Measurements from ENCODE around the gene TMEM11.

TMEM11 gene

DNA sequence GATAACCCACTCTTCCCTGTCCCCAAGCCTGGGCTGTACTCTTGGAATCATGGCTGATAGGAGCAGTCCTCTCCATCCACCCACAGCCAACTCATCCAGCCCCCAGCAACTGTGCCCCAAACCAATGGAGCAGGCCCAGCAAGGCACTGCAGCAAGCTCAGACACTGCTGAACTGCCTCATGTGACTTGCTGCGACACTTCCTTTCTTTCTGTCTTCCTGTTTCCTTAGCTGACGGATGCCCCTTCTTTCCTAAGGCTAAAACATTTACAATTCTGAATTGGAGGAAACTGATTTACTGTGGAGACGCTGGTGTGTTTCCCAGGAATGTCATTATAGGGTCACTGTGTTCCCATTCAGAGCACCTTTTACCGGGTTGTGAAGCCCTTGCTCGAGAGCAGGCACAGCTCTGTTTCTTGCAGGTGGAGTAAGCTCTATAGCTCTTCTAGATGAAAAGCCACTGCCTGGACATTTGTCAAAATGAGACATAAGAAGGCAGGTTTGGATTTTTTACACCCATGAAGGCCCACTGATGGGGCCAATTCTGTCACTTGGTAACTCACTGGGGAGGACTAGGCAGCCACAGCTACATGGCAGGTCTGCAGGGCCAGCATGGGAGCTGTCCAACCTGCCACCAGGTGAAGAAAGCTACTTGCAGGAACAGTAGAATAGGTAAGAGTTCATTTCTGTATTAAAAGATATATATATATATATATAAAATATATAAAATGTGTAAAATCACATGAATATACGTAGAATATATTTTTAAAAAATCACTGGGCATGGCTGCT lies 27.4 kb downstream of the TMEM11 start:
- DNase-seq (ENCODE audit: low read depth in 2 of 2) = no peak

DNA sequence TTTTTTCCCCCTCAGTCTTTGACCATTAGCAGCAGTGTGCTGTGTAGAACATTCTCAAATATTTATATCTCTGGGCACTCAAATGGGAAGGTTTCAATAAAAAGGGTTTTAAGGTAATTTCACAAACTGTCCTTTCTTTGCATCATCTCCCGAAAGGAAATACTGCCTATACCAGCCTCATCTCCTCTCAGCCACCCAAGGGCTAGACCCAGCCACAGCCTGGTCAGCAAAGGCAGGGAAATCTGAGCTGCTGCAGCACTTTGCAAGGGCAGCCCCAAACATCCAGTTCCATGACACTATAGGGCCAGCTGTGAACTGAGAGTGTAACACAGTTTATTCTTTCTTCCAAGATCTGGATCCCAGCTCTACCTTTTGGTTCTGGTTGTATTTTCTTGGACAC lies 28.9 kb downstream of the TMEM11 start:
- DNase-seq (ENCODE audit: low read depth in 2 of 2) = no peak

DNA sequence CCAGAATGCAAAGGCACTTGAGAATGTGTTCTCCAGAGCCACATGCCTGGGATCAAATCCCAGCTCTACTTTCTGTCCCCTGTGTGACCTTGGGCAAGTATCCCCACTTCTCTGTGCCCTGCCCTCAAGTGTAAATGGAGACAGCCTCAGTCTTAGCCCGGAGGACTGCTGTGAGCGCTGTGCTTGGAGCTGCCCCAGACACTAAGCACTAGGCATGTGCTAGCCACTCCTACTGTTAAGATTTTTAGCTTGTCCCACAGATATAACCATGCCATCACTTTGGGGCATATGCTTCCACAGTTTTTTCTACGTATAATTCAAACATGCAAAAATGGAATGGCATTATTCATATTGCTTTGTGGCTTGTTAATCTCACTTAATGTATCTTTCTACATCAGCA lies 29.4 kb downstream of the TMEM11 start:
- no peak for DNase-seq (ENCODE audit: low read depth in 2 of 2)

DNA sequence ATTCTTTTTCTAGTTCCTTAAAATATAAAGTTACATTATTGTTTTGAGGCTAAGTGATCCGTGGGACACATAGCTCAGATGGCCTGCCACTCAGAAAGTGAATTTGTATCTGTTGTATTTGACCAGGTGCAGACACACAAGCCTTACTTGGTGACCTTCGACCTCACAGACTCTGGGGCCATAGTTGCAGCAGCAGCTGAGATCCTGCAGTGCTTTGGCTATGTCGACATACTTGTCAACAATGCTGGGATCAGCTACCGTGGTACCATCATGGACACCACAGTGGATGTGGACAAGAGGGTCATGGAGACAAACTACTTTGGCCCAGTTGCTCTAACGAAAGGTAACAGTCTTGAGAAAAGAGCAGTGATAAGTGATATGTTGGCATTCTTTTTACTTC lies 30.5 kb downstream of the TMEM11 start:
- DNase-seq (ENCODE audit: low read depth in 2 of 2) = no peak

DNA sequence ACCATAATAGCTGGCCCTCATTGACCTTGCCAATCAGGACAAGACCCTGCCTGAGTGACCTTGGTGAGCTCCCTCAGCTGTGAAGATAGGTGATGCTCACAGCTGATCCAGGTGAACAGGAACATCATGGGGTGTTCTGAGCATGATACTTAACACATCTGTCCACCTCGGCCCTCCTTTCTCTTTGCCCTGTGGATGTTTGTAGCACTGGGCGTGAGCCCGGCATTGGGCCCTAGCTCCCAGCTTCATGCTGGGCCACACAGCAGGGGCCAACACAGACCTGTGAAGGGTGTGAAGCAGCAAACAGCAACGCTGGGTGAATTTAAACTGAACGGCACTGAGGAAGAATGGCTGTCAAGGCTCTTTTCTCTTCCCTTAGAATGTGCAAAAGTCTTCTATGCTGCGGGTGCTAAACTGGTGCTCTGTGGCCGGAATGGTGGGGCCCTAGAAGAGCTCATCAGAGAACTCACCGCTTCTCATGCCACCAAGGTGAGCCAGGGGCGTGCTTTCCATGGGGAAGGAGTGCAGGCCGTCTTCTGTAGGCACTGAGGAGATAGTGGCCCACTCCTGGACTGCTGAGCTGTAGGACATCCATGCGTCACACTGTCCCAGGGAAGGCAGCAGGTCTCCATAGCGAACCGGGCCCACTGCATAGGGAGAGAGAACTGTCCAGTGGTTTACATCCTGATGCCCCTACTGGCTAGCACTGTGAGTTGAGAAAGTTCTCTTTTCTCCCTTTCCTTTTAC lies 35.9 kb downstream of the TMEM11 start:
- no peak for DNase-seq (ENCODE audit: low read depth in 2 of 2)

DNA sequence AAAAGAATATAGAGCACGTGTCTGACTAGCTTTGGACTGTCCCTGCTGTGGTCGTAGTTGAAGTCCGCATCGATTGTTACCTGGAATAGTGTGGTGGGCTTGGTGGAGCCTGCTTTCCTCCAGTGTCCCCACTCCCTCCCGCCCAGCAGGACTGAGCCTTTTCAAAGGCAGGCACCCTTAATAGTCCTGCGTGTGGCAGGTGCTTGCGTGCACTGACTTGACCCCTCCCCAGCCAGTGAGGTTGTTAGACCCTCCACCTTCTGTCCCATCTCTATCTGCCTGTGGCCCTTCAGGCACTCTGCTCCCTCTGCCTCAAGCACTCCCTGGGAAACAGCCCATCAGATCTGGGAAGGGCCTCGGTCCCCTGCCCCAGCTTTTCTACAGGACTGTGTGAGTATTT lies 36.6 kb downstream of the TMEM11 start:
- no peak for DNase-seq (ENCODE audit: low read depth in 2 of 2)

DNA sequence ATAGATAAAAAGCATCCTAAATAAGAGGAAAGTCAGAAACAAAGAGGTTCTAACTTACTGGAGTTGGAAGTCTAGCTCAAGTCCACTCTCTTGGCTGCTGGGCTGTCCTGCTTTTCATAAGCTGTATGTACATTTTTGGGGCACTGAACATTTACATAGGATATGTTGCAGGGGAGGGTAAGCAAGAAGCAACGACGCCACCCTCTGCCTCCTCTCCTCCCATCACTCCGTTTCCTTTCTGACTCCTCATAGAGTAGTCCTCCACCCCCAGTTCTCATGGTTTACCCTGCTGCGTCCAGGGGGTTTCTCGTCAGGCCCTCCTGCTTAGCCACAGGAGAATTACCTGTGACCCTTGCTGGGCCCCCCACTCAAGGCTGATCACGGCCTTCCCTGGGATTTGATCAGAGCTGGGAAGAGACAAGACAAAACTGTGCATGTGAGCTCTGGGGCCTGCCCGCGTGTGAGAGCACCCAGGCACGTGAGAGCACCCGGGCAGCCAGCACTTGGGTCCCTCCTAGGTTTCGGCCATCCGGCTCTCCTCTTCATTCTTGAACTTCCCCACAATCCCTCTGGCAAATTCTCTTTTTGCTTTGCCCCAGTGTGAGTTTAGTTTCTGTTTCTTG lies 37.1 kb downstream of the TMEM11 start:
- DNase-seq (ENCODE audit: low read depth in 2 of 2) = no peak

DNA sequence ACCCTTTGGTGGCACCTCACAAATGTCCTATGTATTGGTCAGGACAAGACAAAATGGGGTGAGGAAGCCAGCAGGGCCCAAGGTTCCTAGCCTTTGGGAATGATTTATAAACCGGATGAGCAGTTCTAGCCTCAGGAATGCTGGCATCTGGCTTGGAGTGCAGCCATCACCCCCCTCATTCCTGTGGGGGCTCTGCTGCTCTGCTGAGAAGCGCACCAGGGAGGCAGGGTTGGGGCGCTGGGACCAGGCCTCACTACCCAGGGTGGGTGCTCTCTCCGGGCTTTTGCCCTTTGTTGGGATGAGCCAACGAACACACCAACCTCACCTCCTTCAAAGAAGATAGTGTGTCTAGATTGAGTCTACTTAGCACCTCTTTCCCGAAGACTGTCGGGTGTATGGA lies 39.2 kb downstream of the TMEM11 start:
- no peak for DNase-seq (ENCODE audit: low read depth in 2 of 2)

DNA sequence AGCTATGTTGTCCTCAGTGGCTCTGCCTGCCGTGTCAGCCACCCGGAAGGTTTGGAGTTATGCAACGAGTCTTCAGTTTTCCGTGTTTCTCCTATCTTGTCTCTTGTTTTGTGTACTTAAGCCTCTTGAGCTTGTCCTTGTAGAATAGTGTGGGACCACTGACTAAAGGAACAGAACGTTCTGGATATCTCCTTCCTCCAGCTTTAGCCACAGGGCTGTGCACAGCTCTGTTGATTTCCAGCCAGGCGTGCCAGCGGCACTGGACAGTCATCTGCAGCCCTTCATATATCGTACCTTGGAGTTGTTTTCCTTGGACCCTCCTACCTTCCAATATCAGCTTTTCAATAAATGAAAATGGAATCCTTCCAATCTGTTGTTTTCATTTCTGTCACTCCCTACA lies 39.8 kb downstream of the TMEM11 start:
- no peak for DNase-seq (ENCODE audit: low read depth in 2 of 2)

DNA sequence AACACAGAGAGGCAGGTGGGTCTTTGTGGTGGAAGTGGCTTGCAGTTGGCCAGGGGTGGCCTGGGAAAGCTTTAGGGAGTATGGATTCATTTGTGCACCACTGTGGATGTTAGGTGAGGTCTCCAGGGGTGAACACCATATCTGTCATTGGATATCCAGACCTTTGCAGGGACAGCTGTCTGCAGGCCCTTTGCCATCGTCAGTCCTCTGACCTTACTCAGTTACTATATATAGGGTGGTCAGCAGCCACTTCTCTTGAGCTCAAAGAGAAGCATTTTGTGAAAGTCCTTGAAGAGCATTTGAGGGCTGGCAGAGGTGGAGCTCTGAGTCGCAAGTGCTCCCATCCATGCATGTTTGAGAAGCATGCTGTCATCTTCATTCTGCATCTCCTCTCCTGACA lies 40.4 kb downstream of the TMEM11 start:
- DNase-seq (ENCODE audit: low read depth in 2 of 2) = no peak

DNA sequence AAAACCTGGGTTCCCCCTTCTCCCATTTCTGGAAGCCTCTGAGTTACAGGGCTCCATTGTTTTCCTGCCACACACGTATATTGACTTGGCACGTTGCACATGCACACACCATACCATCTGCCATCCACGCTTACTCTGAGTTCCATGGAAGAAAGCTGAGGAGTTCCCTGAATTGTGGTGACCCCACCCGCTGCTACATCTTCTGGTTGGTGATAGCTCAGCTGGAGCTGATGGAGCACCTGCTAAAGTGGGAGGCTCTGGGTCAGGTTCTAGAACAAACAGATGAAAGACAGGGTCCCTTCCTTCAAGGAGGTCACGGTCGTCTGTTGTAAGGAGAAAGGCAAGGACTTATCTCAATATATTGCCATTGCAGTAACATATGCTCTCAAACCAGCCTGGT lies 41.1 kb downstream of the TMEM11 start:
- DNase-seq (ENCODE audit: low read depth in 2 of 2) = no peak

DNA sequence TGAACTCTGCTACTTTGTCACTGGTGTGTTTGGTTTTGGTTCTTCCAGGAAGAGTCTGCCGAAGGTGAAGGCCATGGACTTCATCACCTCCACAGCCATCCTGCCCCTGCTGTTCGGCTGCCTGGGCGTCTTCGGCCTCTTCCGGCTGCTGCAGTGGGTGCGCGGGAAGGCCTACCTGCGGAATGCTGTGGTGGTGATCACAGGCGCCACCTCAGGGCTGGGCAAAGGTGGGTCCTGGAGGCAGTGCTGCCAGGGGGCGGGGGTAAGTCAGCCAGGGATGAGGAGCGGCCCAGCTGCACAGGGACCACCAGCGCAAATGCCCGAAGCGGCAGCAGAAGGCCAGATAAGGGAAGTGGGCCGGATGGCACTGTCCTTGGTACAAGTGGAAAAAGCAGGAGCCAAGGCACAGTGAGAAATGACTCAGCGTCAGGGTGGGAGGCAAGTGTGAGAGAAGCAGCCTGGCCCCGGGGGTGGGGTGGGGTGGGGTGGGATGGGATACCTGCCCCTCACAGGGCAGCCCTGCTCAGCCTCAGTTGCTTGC lies 41.9 kb downstream of the TMEM11 start:
- no peak for DNase-seq (ENCODE audit: low read depth in 2 of 2)

DNA sequence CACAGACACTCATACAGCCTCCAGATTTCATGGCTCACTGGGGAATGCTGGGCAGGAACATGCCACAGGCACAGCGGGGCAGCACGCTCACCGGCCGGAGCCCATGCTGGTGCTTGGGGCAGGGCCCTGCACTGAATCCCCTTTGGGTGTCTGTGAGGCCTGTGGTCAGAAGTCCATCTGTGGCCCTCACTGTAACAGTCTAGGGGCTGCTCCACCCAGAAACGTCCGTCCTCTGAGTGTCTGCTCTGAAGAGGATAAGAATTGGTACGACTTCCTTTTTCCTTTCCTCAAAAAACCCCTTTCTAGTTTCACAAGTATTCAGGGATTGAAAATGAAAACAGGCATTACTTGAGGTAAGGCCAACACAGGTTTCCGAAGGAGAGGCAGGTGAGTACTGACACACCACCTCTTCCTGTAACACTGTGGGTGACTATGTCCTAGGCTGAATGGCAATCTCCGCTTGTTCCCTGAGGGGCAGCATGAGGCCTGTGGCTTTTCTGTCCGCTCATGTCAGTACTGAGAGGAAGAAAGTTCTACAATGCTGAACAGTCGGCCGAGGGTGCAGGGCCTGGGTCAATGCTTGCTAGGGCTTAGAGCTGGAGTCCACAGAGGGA lies 42.5 kb downstream of the TMEM11 start:
- no peak for DNase-seq (ENCODE audit: low read depth in 2 of 2)

DNA sequence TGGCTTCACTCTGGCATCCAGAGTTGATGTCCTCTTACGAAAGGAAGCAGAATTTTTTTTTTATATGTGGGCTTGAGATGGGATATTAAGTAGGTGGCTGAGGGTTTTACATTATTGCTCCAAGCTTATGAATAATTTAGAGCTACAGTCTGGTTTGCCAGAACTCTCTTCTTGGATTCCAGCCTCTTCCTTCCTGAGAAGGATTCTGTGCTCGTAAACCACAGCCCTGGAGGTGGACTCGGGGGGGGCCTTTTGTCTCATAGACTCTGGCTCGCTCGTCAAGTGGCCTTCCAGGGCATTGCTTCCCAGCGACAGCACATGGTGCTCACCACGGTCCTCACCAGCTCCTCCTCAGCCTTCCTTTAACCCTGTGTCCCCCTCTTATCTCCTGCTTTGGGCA lies 43.2 kb downstream of the TMEM11 start:
- no peak for DNase-seq (ENCODE audit: low read depth in 2 of 2)

DNA sequence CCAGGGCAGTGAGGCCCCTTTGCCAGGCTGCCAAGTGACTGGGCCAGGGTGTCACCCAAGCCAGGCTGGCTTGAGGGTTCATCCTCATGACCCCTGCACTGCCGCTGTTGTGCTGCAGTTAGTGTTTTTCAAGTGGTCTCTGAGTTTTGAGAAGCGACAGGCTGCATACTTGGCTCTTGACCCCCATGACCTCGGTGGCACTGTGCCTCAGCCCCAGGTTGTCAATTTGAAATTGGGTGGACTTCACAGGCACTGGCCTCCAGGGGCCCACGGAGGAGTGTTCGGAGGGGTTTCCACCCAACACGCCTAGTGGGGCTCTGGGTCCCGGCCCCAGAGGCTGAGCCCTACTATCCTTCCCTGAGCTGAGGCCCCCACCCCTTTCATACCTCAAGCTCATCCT lies 44.5 kb downstream of the TMEM11 start:
- no peak for DNase-seq (ENCODE audit: low read depth in 2 of 2)

DNA sequence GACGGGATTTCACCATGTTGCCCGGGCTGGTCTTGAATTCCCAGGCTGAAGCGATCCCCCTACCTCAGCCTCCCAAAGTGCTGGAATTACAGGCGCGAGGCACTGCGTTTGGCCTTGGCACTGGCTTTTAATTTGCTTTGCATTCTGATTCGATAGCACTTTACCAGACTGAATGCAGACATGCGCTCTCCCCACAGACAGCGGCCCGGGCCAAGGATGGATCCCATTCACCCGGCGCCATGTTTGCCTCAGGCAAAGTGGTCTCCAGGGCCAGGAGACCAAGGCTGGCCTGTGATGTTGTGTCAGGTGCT lies 45.5 kb downstream of the TMEM11 start:
- no peak for DNase-seq (ENCODE audit: low read depth in 2 of 2)

DNA sequence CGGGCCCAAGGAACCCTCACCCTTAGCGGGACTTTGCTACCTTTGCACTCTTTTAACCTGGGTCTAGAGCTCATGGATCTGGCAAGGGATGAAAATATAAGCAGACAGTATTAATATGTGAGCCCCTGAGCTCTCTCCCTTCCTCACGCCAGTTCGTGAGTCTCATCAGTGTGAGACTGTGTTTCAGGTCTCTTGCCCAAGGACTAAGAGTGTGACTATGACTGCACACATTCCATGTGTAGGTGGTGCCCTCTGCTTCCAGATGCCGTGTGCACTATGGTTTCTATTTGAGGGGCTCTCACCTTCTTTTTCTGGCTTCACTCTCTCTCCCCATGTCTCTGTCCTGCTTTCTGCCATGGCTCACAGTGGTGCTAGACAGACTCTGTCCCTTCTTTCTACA lies 46.7 kb downstream of the TMEM11 start:
- DNase-seq (ENCODE audit: low read depth in 2 of 2) = no peak

DNA sequence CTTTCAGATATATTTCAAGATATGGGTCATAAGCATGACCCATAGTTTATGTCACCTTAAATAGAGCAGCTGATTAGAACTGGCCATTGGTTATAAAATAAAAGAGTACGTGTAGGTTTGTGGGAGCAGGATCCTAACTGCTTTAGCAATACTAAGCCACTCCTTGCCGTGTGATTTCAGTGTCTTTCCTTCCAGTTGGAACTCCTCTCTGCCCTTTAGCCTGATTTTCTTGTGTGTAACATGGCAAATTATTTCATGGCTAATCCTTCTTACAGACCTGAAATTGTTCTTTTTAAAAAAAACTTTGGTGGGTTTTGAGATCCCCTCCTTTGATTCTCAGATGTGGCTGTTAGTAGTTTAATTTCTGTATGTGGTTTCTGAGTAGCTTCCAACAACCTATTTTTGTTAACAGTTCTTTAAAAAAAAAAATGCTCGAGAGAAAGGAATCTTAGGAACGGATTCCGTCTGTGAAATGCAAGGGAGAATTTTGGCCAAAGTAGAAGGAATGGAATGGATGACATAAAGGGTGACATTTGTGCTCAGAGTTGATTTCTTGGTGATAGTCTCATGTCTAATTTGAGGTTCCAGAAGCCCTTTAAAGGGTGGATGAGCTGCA lies 47.3 kb downstream of the TMEM11 start:
- DNase-seq (ENCODE audit: low read depth in 2 of 2) = no peak

DNA sequence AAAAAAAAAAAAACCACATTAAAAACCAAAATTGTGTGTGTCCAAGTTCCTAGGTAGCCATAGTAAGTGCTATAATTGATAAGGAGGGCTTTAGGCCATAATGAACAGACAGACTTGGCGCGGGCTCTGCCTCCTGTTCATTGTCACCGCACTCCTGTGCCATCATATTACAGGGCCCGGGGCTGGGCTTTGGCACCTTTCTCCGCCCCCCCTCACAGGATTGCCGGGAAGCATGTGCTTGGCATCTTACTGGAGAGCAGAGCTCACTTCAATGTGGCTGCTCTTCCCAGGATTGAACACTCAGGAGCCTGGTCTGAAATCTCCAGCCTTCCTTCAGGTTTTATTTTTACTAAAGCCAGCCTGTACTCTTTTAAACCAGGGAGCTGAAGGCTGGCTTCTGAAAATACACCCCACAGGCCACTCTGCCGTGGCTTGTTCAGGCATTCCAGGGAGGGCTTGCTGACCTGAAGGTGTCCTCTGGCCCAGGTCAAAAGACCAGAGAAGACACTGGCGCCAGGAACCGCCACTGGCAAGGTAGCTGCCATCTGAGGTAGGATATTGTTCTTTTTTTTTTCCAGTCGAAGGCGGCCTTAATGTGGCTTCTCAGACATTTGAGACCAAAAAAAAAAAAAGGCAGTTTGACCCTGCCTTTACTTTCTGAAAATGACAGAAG lies 47.9 kb downstream of the TMEM11 start:
- DNase-seq (ENCODE audit: low read depth in 2 of 2) = no peak

DNA sequence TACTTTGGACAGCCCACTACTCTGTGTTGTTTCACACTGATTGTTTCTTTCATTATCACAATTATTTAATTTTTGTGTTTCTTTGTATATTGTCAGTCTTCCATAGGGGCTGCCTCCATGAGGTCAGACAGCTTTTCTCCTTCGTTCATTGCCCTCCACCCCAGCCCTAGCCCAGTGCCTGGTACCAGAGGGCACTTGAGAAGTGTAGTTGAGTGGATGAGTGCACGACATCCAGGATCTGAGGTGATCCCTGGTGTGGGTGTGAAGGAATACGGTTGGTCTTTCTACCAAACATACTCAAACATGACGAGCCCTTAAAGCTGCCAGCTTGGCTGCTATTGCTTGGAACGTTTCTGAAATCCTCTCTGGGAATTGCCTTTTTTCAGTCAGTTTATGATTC lies 49.3 kb downstream of the TMEM11 start:
- DNase-seq (ENCODE audit: low read depth in 2 of 2) = no peak

DNA sequence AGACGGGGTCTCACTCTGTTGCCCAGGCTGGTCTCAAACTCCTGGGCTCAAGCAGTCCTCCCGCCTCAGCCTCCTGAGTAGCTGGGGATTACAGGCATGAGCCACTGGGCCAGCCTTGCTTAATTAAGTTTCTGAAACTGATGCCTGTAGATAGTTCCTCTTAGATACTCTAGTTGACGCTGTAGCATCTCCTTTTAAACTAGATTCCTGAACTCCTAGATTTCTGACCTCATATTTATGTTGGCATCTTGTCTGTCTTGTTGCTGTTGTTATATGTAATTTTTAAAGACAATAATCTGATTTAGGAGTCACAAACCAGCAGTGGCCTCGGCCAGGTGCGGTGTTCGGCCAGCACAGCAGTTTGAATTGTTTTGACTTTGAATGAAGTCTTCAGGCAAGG lies 49.7 kb downstream of the TMEM11 start:
- no peak for DNase-seq (ENCODE audit: low read depth in 2 of 2)

DNA sequence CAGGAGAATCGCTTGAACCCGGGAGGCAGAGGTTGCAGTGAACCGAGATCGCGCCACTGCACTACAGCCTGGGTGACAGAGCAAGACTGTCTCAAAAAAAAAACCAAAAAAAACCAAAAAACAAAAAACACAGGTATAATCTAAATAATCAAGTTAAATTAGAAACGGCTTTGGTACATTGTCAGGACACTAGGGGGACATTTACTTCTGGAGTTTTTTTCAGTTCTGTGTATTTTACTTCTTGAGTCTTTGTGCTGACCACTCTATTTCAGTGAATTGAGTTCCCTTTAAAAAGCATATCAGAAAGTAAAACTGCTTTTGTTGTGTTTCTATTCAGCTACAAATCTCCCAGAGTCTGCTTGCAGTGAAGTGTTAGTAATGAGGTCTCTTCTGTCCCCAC lies 50.9 kb downstream of the TMEM11 start:
- DNase-seq (ENCODE audit: low read depth in 2 of 2) = no peak
